OCI-LY7 (cell line): ENCODE results near the gene RPTN. TPM values are rescaled to one million over a fixed set of nuclear protein-coding genes. Genes with fewer than 3 reads are reported as not detected.

ENCODE experiments used
- BruUV-seq: library from RNA; stranded (reverse); fragments of 400-500 nt; replicated peaks from 2 replicates; lab custom pipeline; 2021; lab: Mats Ljungman, UMichigan
- CTCF ChIA-PET: fragments of 300-600 bp; sonication (Branson Sonifier 250); formaldehyde crosslinking; loops from one replicate; lab custom pipeline; 2022; ENCODE audit warnings: antibody characterized with exemption; ENCODE audit not compliant: unreplicated experiment; lab: Charles Lee
- POLR2A ChIA-PET: fragments of 300-600 bp; sonication (Branson Sonifier 250); formaldehyde crosslinking; loops from one replicate; lab custom pipeline; 2022; ENCODE audit warnings: antibody characterized with exemption; lab: Charles Lee
- DNase-seq: peaks from one replicate; pipeline ENCODE4 v3.0.0-alpha.2; 2015; ENCODE audit warnings: low spot score
- H2AFZ ChIP-seq: fragments of 200-600 bp; sonication (generic), shearing (Covaris generic); 2 replicates; pipeline ENCODE4 v1.6.1; 2014; ENCODE audit warnings: mild to moderate bottlenecking, antibody characterized with exemption, low read length, moderate library complexity
- H3K27ac ChIP-seq: fragments of 200-600 bp; sonication (generic); 2 replicates; pipeline ENCODE4 v1.5.1; 2014; ENCODE audit warnings: mixed run types, low read depth, mild to moderate bottlenecking, moderate library complexity, low read length, inconsistent platforms; ENCODE audit not compliant: poor library complexity, severe bottlenecking
- H3K36me3 ChIP-seq: fragments of 200-600 bp; sonication (generic); 2 replicates; pipeline ENCODE4 v1.6.1; 2014; ENCODE audit warnings: mild to moderate bottlenecking, antibody characterized with exemption, low read length, moderate library complexity, mixed read lengths; ENCODE audit not compliant: insufficient read depth
- H3K4me1 ChIP-seq: fragments of 200-600 bp; sonication (generic); 2 replicates; pipeline ENCODE4 v1.5.1; 2014; ENCODE audit warnings: mild to moderate bottlenecking, low read length; ENCODE audit not compliant: insufficient read depth, poor library complexity, severe bottlenecking
- H3K4me2 ChIP-seq: fragments of 200-600 bp; sonication (generic); 2 replicates; pipeline ENCODE4 v1.6.1; 2014; ENCODE audit warnings: mild to moderate bottlenecking, low read length
- H3K4me3 ChIP-seq: fragments of 200-600 bp; sonication (generic); 2 replicates; pipeline ENCODE4 v1.5.1; 2014; ENCODE audit warnings: mild to moderate bottlenecking, low read depth, low read length; ENCODE audit not compliant: poor library complexity, severe bottlenecking
- H3K79me2 ChIP-seq: fragments of 200-600 bp; sonication (generic); 2 replicates; pipeline ENCODE4 v1.6.1; 2016; ENCODE audit warnings: low read depth, mild to moderate bottlenecking, low read length, moderate library complexity, mixed read lengths; ENCODE audit not compliant: insufficient read depth
- H3K9me2 ChIP-seq: fragments of 200-600 bp; sonication (generic); 2 replicates; pipeline ENCODE4 v1.6.1; 2016; ENCODE audit warnings: mild to moderate bottlenecking, low read length, mixed read lengths; ENCODE audit not compliant: insufficient read depth
- H3K9me3 ChIP-seq: fragments of 200-600 bp; sonication (generic); 2 replicates; pipeline ENCODE4 v1.6.1; 2014; ENCODE audit warnings: mild to moderate bottlenecking, mixed run types, low read length, mixed read lengths
- H4K20me1 ChIP-seq: fragments of 200-600 bp; sonication (generic); 2 replicates; pipeline ENCODE4 v1.6.1; 2014; ENCODE audit warnings: mild to moderate bottlenecking, antibody characterized with exemption, low read length, moderate library complexity, mixed read lengths; ENCODE audit not compliant: insufficient read depth
- CTCF ChIP-seq: fragments of 200-600 bp; sonication (generic); conservative IDR thresholded peaks from 2 replicates; pipeline ENCODE4 v1.5.1; 2014; ENCODE audit warnings: mild to moderate bottlenecking, antibody characterized with exemption, low read length, moderate library complexity, mixed read lengths
- EZH2phosphoT487 ChIP-seq: fragments of 200-600 bp; sonication (generic); IDR thresholded peaks from 2 replicates; pipeline ENCODE4 v1.6.1; 2018; ENCODE audit warnings: low read depth, borderline replicate concordance, mild to moderate bottlenecking, mixed run types, antibody characterized with exemption, low read length, moderate library complexity, mixed read lengths
- intact Hi-C: fragments of 100-400 bp; cut with micrococcal nuclease; formaldehyde crosslinking; loops from one replicate; pipeline ENCODE4 v1.10.0; 2022; ENCODE audit not compliant: unreplicated experiment
- total RNA-seq, 2 experiments: library from RNA; depleted of rRNA in 1 of 2; stranded (reverse); fragments of >200 nt in 1 of 2; shearing (Covaris generic) in 1 of 2; gene quantifications; 2 replicates each; pipeline ENCODE4 v1.2.3, GENCODE V29; 2014 to 2022

RPTN gene
- total RNA-seq, 2 experiments from 2014 or later: not detected

- CTCF ChIA-PET: no interaction called here
- intact Hi-C loops: loop anchor here (2.0 kb wide), 1 partner anchor 43 kb away; no protein-coding TSS in a partner anchor
- no peaks in the 10 kb centered on the region for H3K9me2 ChIP-seq
These were observed 16.9 kb downstream of the RPTN start for GRCh38 chr1:152141971-152142584.

GRCh38 chr1:152137215-152137614 is 21.8 kb downstream of the RPTN start:
- H3K9me2 ChIP-seq: no peaks in the 10 kb centered on the region
- H4K20me1 ChIP-seq: no peaks in the 10 kb centered on the region
- BruUV-seq: no TSS peak
- TF ChIP-seq EZH2phosphoT487: no peak
- no peak for TF ChIP-seq CTCF
- H3K27ac ChIP-seq: no peak overlapping the region
- no peak overlapping the region for H3K4me3 ChIP-seq
- CTCF ChIA-PET: no interaction called here
- H3K4me2 ChIP-seq: no peak overlapping the region
- no peaks in the 10 kb centered on the region for H3K36me3 ChIP-seq
- intact Hi-C loops: no loop called here
- H2AFZ ChIP-seq: no peak overlapping the region
- no peaks in the 10 kb centered on the region for H3K9me3 ChIP-seq
- no peak for DNase-seq
- no peaks in the 10 kb centered on the region for H3K79me2 ChIP-seq
- POLR2A ChIA-PET: no interaction called here
- H3K4me1 ChIP-seq: no peaks in the 10 kb centered on the region

More at GRCh38 chr1:152141971-152142584, 16.9 kb downstream of the RPTN start:
- Histone ChIP-seq H4K20me1 (no peaks in the 10 kb centered on the region), H3K9me3 (no peaks in the 10 kb centered on the region), H3K27ac (no peak overlapping the region), H3K4me2 (no peak overlapping the region), H3K4me3 (no peak overlapping the region), H2AFZ (no peak overlapping the region), H3K79me2 (no peaks in the 10 kb centered on the region), H3K4me1 (no peaks in the 10 kb centered on the region), H3K36me3 (no peaks in the 10 kb centered on the region)
- TF ChIP-seq CTCF (peak; percentile 79), EZH2phosphoT487 (no peak)
- POLR2A ChIA-PET: no interaction called here
- BruUV-seq: no TSS peak
- peak; percentile 24 for DNase-seq

- no peaks in the 10 kb centered on the region for H3K4me1 ChIP-seq
- POLR2A ChIA-PET: no interaction called here
- H3K79me2 ChIP-seq: no peaks in the 10 kb centered on the region
- no peak overlapping the region for H3K27ac ChIP-seq
- BruUV-seq: no TSS peak
- TF ChIP-seq EZH2phosphoT487: no peak
- TF ChIP-seq CTCF: no peak
- no peak for DNase-seq
- no peak overlapping the region for H3K4me2 ChIP-seq
- CTCF ChIA-PET: no interaction called here
- no peaks in the 10 kb centered on the region for H3K36me3 ChIP-seq
- H3K9me3 ChIP-seq: no peaks in the 10 kb centered on the region
- no peak overlapping the region for H3K4me3 ChIP-seq
- H3K9me2 ChIP-seq: no peaks in the 10 kb centered on the region
- no peak overlapping the region for H2AFZ ChIP-seq
- intact Hi-C loops: no loop called here
- no peaks in the 10 kb centered on the region; the same call in 1 of the 2 replicates for H4K20me1 ChIP-seq
These were observed 28.8 kb downstream of the RPTN start for GRCh38 chr1:152130186-152130585.
